T-helper 1 cell treated with Interleukin-12 subunit alpha and Interleukin-12 subunit beta and Interleukin-4 antibody, amounts not matched to agents 30 μg/mL and 1 μg/mL, for 36 hours (primary cell): ENCODE results near the gene FLOT1.

Experiments used
- H3K27ac Mint-ChIP-seq: one replicate; pipeline ENCODE4 v1.8.0; 2021; ENCODE audit warnings: mild to moderate bottlenecking, mixed read lengths
- H3K27me3 Mint-ChIP-seq: one replicate; pipeline ENCODE4 v1.8.0; 2021; ENCODE audit warnings: low read depth, mixed read lengths
- H3K36me3 Mint-ChIP-seq: one replicate; pipeline ENCODE4 v1.8.0; 2021; ENCODE audit warnings: low read depth, mixed read lengths
- H3K4me1 Mint-ChIP-seq: one replicate; pipeline ENCODE4 v1.8.0; 2021; ENCODE audit warnings: low read depth, mixed read lengths
- H3K4me3 Mint-ChIP-seq: one replicate; pipeline ENCODE4 v1.8.0; 2021; ENCODE audit warnings: mild to moderate bottlenecking, moderate library complexity, mixed read lengths
- H3K9me3 Mint-ChIP-seq: one replicate; pipeline ENCODE4 v1.8.0; 2021; ENCODE audit warnings: mixed read lengths

The FLOT1 gene

DNA sequence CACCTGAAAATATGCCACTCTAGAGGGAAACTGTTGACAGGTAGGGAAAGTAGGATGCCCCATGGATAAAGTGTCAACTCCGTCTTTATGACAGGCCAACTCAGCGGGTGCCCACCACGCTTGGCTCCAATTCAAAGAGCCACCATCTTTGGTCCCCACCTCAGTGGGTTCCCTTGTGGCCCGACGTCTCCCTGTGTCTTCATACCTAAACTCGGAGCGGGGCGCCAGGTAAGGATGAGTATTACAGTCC lies 25.7 kb downstream of the FLOT1 start:
- Mint-ChIP-seq H3K27me3 (no peaks in the 10 kb centered on the region), H3K36me3 (peaks cover 58% of the 10 kb centered on the region), H3K4me3 (peak overlapping the region; percentile 99), H3K9me3 (peaks cover 6% of the 10 kb centered on the region), H3K27ac (peak overlapping the region; percentile 100), H3K4me1 (peaks cover 55% of the 10 kb centered on the region)

DNA sequence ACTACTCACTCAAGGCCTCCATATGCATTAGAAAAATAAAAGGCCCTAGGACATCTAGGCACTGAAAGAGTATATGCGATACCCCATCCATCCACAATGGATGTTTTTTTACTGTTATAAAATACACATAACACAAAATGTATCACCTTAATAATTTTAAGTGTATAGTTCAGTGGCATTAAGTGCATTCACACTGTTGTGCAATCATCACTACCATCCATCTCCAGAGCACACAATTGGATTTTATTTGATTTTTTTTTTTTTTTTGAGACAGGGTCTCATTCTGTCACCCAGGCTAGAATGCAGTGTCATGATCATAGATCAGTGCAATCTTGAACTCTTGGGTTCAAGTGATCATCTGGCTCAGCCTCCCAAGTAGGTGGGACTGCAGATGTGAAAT lies 28.2 kb downstream of the FLOT1 start:
- Mint-ChIP-seq H3K27me3 (no peaks in the 10 kb centered on the region), H3K27ac (peak overlapping the region; percentile 45), H3K4me1 (peaks cover 67% of the 10 kb centered on the region), H3K9me3 (peaks cover 6% of the 10 kb centered on the region), H3K4me3 (no peak overlapping the region), H3K36me3 (peaks cover 63% of the 10 kb centered on the region)

DNA sequence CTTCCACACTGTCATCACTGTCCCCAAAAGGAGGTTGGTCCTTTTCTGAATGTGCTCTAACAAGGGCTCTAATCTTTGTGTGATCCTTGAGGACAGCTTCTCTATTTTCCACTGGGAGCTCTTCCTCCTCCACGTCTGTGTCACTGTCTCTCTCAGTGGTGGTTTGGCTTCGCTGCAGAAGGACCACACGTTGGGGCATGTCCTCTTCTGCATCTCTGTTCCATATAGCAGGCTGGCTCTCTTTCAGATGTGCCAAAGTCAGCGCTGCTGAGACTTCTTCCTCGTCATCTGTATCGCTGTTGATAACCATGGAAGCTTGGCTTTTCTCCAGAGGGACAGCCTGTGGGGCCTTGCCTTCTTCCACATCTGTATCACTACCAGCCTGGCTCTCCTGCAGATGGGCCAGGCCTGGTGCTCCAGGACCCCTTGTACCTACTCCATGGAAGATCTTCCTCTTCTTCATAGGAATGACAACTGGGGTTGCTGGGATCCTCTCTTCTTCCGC lies 30.0 kb downstream of the FLOT1 start:
- peaks cover 6% of the 10 kb centered on the region for H3K9me3 Mint-ChIP-seq
- peak overlapping the region; percentile 71 for H3K4me3 Mint-ChIP-seq
- H3K27me3 Mint-ChIP-seq = no peaks in the 10 kb centered on the region
- peaks cover 65% of the 10 kb centered on the region for H3K4me1 Mint-ChIP-seq
- peaks cover 67% of the 10 kb centered on the region for H3K36me3 Mint-ChIP-seq
- H3K27ac Mint-ChIP-seq = peak overlapping the region; percentile 84

DNA sequence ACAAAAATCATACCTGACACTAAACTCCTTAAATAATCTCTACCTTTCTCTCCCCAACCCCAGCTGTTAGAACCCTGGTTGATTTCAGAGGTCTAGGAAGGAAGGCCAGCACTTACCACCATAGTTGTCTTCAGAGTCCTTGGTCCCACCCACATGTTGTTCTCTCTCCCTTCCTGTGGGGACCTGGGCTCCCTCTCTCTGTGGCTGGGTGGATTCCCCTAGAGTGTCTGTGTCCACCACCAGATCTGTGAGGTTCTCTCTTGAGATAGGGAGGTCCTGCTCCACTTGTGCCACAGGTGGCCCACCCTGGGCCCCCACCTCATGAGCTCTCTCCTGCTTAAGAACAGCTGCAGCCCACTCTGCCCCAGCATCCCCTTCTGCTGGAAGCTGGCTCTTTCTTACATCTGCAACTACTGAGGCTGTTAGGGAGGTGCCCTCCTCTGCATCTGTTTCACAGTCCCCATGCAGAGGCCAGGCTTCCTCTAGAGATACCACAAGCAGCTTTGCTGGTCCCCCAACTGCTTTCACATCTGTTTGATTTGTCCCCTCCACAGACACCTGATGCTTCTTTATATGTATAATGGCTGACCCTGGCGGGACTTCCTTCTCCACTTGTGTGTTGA lies 30.6 kb downstream of the FLOT1 start:
- H3K4me3 Mint-ChIP-seq = peak overlapping the region; percentile 71
- H3K27me3 Mint-ChIP-seq = no peaks in the 10 kb centered on the region
- peaks cover 3% of the 10 kb centered on the region for H3K9me3 Mint-ChIP-seq
- peaks cover 66% of the 10 kb centered on the region for H3K36me3 Mint-ChIP-seq
- H3K4me1 Mint-ChIP-seq = peaks cover 60% of the 10 kb centered on the region
- peak overlapping the region; percentile 84 for H3K27ac Mint-ChIP-seq

DNA sequence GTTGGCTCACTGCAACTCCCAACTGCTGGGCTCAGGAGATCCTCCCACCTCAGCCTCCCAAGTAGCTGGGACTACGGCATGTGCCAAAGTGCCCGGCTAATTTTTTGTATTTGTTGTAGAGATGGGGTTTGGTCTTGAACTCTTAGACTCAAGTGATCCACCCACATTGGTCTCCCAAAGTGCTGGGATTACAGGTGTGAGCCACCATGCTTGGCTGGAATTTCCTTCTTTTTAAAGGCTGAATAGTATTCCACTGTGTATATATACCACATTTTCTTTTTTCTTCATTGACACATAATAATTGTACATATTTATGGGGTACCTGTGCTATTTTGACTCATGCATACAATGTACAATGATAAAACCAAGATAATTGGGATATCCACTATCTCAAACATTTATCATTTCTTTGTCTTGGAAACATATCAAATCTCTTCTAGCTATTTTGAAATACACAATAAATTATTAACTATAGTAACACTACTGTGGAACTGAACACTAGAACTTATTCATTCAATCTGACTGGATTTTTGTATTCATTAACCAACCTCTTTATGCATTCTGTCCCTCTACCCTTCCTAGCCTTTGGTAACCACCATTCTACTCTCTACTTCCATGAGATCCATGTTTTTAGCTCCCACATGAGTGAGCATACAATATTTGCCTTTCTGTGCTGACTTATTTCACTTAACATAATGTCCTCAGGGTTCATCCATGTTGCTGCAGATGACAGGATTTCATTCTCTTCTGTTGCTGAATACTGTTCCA lies 33.2 kb downstream of the FLOT1 start:
- Mint-ChIP-seq H3K27me3 (no peaks in the 10 kb centered on the region), H3K9me3 (no peaks in the 10 kb centered on the region), H3K36me3 (peaks cover 65% of the 10 kb centered on the region), H3K27ac (no peak overlapping the region), H3K4me3 (no peak overlapping the region), H3K4me1 (peaks cover 39% of the 10 kb centered on the region)

DNA sequence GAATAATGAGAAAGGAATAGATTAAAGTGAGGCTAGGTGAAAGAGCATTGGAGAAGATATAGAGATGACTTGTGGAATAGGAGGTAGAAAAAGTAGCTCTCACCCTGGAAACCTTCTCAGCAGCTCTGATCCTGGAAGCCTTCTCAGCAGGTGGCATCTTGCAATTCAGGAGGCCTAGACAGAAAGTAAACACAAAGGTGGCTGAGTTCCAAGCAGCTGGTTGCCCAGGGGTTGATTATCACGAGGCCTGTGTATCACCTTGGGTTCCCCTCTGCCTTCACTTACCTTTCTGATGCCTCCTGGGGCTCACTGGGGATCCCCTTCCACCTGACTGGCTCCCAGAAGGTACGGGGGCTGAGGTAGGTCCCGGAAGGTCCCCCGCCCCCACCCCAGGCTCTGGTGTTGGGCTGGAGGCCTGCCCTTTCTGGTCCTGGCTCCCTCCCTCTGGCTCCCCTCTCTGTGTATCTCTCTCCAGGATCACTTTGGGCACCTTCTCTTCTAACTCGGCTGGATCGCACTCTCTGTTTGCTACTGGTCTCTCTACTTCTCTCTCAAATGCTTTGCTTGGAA lies 35.1 kb downstream of the FLOT1 start:
- no peaks in the 10 kb centered on the region for H3K27me3 Mint-ChIP-seq
- H3K4me1 Mint-ChIP-seq = peaks cover 29% of the 10 kb centered on the region
- peaks cover 64% of the 10 kb centered on the region for H3K36me3 Mint-ChIP-seq
- H3K4me3 Mint-ChIP-seq = no peak overlapping the region
- no peaks in the 10 kb centered on the region for H3K9me3 Mint-ChIP-seq
- H3K27ac Mint-ChIP-seq = peak overlapping the region; percentile 56

DNA sequence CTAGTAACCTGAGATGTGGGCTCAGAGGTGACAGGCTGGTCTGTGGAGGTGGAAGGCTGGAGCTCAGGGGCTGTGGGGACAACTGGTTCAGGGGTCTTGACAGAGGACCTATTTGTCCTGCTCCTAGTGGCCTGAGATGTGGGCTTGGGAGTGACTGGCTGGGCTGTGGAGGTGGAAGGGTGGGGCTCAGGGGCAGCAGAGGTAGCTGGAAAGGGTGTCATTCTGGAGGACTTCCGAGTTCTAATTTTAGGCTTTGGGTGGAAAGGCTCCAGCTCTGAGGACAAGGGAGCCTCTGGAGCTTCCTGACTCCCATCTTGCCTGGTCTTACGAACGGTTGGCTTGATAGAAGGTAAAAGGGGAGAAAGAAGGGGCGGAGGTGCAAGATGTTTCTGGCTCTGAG lies 36.9 kb downstream of the FLOT1 start:
- H3K4me3 Mint-ChIP-seq = no peak overlapping the region
- H3K27ac Mint-ChIP-seq = no peak overlapping the region
- H3K9me3 Mint-ChIP-seq = no peaks in the 10 kb centered on the region
- no peaks in the 10 kb centered on the region for H3K27me3 Mint-ChIP-seq
- peaks cover 51% of the 10 kb centered on the region for H3K36me3 Mint-ChIP-seq
- H3K4me1 Mint-ChIP-seq = peaks cover 11% of the 10 kb centered on the region

DNA sequence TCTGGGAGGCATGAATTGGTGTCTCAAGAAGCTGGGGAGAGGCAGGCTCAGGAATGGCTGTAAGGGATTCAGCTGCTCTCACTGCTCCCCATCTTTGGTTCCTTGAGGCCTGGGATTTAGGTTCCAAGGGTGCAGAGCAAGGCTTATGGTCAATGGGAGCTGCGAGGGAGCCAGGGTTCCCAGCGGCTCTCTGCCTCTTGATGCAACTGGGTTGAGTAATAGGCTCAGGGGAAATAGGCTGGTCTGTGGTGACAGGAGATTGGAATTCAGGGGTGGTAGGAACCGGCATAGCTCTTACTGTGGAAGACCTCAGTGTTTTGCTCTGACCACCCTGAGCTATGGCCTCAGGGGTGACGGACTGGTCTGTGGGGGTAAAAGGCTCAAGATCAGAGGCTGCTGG lies 38.7 kb downstream of the FLOT1 start:
- Mint-ChIP-seq H3K4me1 (peaks cover 7% of the 10 kb centered on the region), H3K4me3 (no peak overlapping the region), H3K9me3 (no peaks in the 10 kb centered on the region), H3K27me3 (no peaks in the 10 kb centered on the region), H3K27ac (no peak overlapping the region), H3K36me3 (peaks cover 52% of the 10 kb centered on the region)

DNA sequence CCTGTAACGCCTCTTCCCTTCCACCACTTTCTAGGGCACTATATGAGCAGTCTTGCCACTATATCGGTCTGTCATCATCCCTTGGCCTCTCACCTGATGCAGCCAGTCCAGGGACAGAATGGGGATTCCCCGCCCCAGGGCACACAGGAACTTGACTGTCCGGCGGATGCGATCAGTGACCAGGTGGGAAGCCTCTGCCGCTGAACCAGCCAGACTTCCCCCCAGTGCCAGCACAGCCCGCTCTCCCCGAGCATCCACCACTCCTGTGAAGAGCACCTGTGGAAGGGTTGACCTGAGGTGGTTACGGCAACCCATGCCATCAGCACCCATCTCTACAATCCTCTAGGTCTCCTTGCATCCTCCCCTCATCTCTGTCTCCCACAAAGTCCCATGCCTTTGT lies 39.5 kb downstream of the FLOT1 start:
- no peaks in the 10 kb centered on the region for H3K9me3 Mint-ChIP-seq

DNA sequence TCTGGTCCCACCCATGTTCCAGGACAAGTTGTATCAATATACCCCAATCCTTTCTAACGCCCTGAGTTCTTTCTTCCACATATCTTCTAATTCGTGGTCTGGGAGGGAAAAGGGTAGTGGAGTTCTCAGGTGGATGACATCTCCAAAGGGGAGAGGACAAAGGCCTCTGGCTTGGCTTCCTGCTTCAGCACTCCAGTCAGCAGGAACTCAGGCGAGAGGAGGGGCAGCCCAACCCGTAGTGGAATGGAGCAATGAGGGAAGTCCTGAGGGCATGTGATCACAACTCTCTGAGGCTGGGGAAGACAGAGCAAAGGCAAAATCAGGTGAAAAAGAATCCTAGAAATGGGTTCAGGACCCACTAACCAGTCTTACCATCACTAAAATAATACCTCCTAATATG lies 42.1 kb downstream of the FLOT1 start:
- H3K4me1 Mint-ChIP-seq = no peaks in the 10 kb centered on the region
- H3K27me3 Mint-ChIP-seq = no peaks in the 10 kb centered on the region
- peaks cover 35% of the 10 kb centered on the region for H3K36me3 Mint-ChIP-seq
- no peak overlapping the region for H3K27ac Mint-ChIP-seq
- H3K4me3 Mint-ChIP-seq = no peak overlapping the region
- no peaks in the 10 kb centered on the region for H3K9me3 Mint-ChIP-seq

More for the DNA sequence above, 39.5 kb downstream of the FLOT1 start:
- Mint-ChIP-seq H3K4me1 (peaks cover 5% of the 10 kb centered on the region), H3K4me3 (no peak overlapping the region), H3K36me3 (peaks cover 50% of the 10 kb centered on the region), H3K27ac (no peak overlapping the region), H3K27me3 (no peaks in the 10 kb centered on the region)

DNA sequence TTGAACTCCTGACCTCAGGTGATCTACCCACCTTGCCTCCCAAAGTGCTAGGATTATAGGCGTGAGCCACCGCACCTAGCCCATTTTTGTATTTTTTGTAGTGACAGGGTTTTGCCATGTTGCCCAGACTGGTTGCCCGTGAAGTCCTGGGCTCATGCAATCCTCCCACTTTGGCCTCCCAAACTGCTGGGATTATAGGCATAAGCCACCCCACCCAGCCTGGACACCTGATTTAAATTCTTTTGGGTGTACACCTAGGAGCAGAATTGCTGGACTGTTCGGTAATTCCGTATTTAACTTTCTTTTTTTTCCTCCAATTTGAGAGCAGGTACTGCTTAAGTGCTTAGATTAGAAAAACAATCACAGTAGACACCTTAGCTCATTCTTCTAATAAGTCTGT lies 46.1 kb downstream of the FLOT1 start:
- Mint-ChIP-seq H3K4me3 (no peak overlapping the region), H3K9me3 (no peaks in the 10 kb centered on the region), H3K27ac (no peak overlapping the region), H3K27me3 (no peaks in the 10 kb centered on the region), H3K36me3 (peaks cover 10% of the 10 kb centered on the region), H3K4me1 (peaks cover 4% of the 10 kb centered on the region)

DNA sequence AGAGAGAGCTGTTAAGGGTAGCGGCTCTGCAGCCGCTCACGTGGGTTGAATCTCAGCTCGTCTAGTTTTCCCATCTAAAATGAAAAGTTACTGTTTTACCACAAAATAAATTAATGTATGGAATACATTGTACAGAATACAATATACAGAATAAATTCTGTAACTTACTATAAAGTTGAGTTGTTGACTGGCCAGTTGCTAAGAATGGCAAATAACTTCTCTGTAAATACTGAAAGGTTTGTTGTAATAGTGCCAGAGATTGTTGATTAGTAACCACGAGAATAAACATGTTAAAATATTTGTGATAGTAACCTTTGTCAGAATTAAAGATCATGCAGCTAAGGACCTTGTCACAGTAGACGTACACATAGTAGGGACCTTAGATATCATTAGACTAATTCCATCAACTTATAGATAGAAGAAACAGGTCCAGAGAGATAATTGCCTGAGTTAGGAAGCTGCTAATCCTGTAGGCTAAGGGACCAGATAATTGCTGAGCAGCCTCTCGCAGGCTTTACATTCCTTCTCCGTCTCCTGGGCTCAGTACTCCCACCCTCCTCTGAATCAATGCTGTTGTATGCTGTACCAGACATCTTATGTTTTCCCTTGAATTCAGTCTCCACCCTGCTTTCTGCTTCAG lies 51.2 kb downstream of the FLOT1 start:
- peaks cover 39% of the 10 kb centered on the region for H3K4me1 Mint-ChIP-seq
- H3K27me3 Mint-ChIP-seq = no peaks in the 10 kb centered on the region
- H3K9me3 Mint-ChIP-seq = no peaks in the 10 kb centered on the region
- peaks cover 8% of the 10 kb centered on the region for H3K36me3 Mint-ChIP-seq
- H3K27ac Mint-ChIP-seq = peak overlapping the region; percentile 58
- H3K4me3 Mint-ChIP-seq = peak overlapping the region; percentile 97

DNA sequence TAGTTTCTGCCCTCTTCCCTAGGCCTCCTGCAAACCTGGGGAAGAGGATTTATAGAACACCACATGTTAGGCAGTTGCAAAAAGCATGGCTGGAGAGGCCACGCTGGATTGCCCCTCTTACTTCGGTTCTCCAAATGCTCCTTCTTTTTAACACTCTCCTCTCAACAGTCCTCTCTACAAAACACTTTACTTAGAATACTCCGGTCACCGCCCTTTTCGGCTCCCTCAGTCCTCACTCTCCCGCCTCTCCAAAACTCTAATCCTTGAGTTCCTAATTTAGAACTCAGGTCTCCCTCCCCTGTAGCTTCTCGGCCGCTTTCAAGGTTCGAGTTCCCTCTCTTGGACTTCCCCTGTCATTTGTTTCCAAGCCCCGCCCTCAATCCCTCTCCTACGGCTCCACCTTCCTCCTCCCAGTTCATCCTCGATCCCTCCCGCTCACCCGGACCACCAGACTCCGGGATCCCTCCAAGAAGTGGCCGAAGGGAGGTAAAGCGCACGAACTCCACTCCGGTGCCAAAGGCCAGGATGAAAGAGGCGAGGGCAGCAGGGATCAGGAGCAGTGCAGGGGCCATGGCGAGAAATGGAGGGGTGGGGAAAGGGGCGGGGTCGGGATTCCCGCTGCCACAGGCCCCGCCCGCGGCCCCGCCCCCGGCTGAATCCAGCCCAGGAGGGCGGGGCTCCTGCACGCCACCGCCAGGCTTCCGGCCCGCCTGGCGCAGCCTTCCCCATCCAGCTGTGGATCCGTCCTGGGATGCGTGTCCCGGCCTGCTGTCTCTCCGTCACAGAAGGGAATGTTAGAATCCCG lies 51.9 kb downstream of the FLOT1 start, which contains the start of gene NRM:
Gene NRM, minus strand, starts transcription at position 582 of the 805 bp plus-strand sequence. Its CDS starts 10 bp downstream, at position 572.
- Mint-ChIP-seq H3K9me3 (no peaks in the 10 kb centered on the region), H3K27me3 (no peaks in the 10 kb centered on the region), H3K4me3 (peak within 1 kb of the TSS; percentile 97), H3K36me3 (peaks cover 14% of the 10 kb centered on the region), H3K4me1 (peaks cover 42% of the 10 kb centered on the region), H3K27ac (peak within 1 kb of the TSS; percentile 90)

DNA sequence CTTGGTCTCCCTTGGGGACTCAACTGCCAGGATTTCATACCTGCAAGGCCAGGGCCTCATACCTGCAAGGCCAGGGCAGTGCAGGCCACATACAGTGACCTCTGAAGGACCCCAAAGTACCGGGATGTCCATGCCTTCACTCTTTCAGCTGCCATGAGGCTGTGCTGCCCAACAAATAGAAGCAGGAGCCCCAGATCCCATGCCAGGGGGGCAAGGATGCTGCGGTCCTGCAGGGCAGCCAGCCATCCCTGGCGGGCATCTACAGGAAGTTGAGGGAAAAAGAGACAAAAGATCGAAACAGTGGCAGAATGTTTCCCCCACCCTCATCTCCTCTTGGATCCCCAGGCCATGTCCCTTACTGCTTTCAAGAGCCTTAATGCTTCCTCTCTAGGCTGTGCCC lies 52.5 kb downstream of the FLOT1 start:
- H3K9me3 Mint-ChIP-seq = no peaks in the 10 kb centered on the region
- no peaks in the 10 kb centered on the region for H3K27me3 Mint-ChIP-seq
- H3K36me3 Mint-ChIP-seq = peaks cover 20% of the 10 kb centered on the region
- peak overlapping the region; percentile 97 for H3K4me3 Mint-ChIP-seq
- peak overlapping the region; percentile 90 for H3K27ac Mint-ChIP-seq
- peaks cover 42% of the 10 kb centered on the region for H3K4me1 Mint-ChIP-seq
